ENCODE data around the gene TCTN1.

TCTN1 gene

GRCh38 chr12:110661337-110661972 is 47.5 kb downstream of the TCTN1 start:
- peaks cover 15% of the 10 kb centered on the region for H3K9me3 ChIP-seq (ENCODE audit: control insufficient read depth, low read length)
- no peak overlapping the region for H3K27ac ChIP-seq (ENCODE audit: low read length, poor library complexity, severe bottlenecking)
- H4K8ac ChIP-seq (ENCODE audit: low read length): no peak overlapping the region
- H2BK5ac ChIP-seq (ENCODE audit: low read depth, low read length, poor library complexity, severe bottlenecking): no peak overlapping the region
- no peak overlapping the region for H2BK120ac ChIP-seq (ENCODE audit: low read depth, low read length)
- WGBS: 86% methylated on average over 23 of the region's 23 CpGs
- no peak overlapping the region for H2AK5ac ChIP-seq (ENCODE audit: low read length, severe bottlenecking)
- H3K23ac ChIP-seq (ENCODE audit: low read length in 2 of 2): no peak overlapping the region
- no peak overlapping the region for H4K91ac ChIP-seq (ENCODE audit: low read length)
- H2BK12ac ChIP-seq (ENCODE audit: low read length in 2 of 2): no peak overlapping the region
- no peak overlapping the region for H3K9ac ChIP-seq (ENCODE audit: low read length)
- no peak overlapping the region for H3K14ac ChIP-seq (ENCODE audit: low read length in 2 of 2)
- H3K4me1 ChIP-seq (ENCODE audit: control insufficient read depth, insufficient read depth, low read depth, low read length): no peaks in the 10 kb centered on the region
- H3K79me1 ChIP-seq (replicated peaks; ENCODE audit: low read length, poor library complexity, severe bottlenecking): no peaks in the 10 kb centered on the region
- H3K36me3 ChIP-seq (ENCODE audit: control insufficient read depth in 1 of 2, insufficient read depth in 2 of 2, low read depth in 1 of 2, low read length in 2 of 2): peaks cover 0 to 4% of the 10 kb centered on the region in 2 experiments
- H2BK15ac ChIP-seq (ENCODE audit: low read depth, poor library complexity, severe bottlenecking): no peak overlapping the region
- no peak overlapping the region for H3K4me2 ChIP-seq (ENCODE audit: low read length, poor library complexity, severe bottlenecking)
- no peak overlapping the region for H3K4ac ChIP-seq (ENCODE audit: low read depth in 1 of 2, low read length in 2 of 2)
- H3K18ac ChIP-seq (ENCODE audit: low read depth in 1 of 2, low read length in 2 of 2): no peak overlapping the region
- no peaks in the 10 kb centered on the region for H3K27me3 ChIP-seq (ENCODE audit: control insufficient read depth in 1 of 2, insufficient read depth in 1 of 2, low read length in 2 of 2)
- H3K4me3 ChIP-seq (ENCODE audit: insufficient read depth in 1 of 2, low read depth in 1 of 2, low read length in 2 of 2): no peak overlapping the region
- DNase-seq: no peak
- no peak overlapping the region for H2AFZ ChIP-seq (ENCODE audit: low read depth, low read length)

GRCh38 chr12:110666892-110667291 is 53.0 kb downstream of the TCTN1 start:
- H2BK5ac ChIP-seq (ENCODE audit: low read depth, low read length, poor library complexity, severe bottlenecking): no peak overlapping the region
- H2BK15ac ChIP-seq (ENCODE audit: low read depth, poor library complexity, severe bottlenecking): no peak overlapping the region
- no peak overlapping the region for H2BK12ac ChIP-seq (ENCODE audit: low read length in 2 of 2)
- no peak overlapping the region for H3K14ac ChIP-seq (ENCODE audit: low read length in 2 of 2)
- peaks cover 20% of the 10 kb centered on the region for H3K9me3 ChIP-seq (ENCODE audit: control insufficient read depth, low read length)
- no peak overlapping the region for H3K9ac ChIP-seq (ENCODE audit: low read length)
- 94% methylated on average over 6 of the region's 6 CpGs for WGBS
- no peak overlapping the region for H3K23ac ChIP-seq (ENCODE audit: low read length in 2 of 2)
- no peak overlapping the region for H2AFZ ChIP-seq (ENCODE audit: low read depth, low read length)
- no peak overlapping the region for H2BK120ac ChIP-seq (ENCODE audit: low read depth, low read length)
- no peak overlapping the region for H4K8ac ChIP-seq (ENCODE audit: low read length)
- no peak overlapping the region for H3K4ac ChIP-seq (ENCODE audit: low read depth in 1 of 2, low read length in 2 of 2)
- no peaks in the 10 kb centered on the region for H3K79me1 ChIP-seq (replicated peaks; ENCODE audit: low read length, poor library complexity, severe bottlenecking)
- H3K36me3 ChIP-seq (ENCODE audit: control insufficient read depth in 1 of 2, insufficient read depth in 2 of 2, low read depth in 1 of 2, low read length in 2 of 2): peaks cover 0 to 3% of the 10 kb centered on the region in 2 experiments
- no peak overlapping the region for H3K4me3 ChIP-seq (ENCODE audit: insufficient read depth in 1 of 2, low read depth in 1 of 2, low read length in 2 of 2)
- no peaks in the 10 kb centered on the region for H3K4me1 ChIP-seq (ENCODE audit: control insufficient read depth, insufficient read depth, low read depth, low read length)
- no peak overlapping the region for H3K4me2 ChIP-seq (ENCODE audit: low read length, poor library complexity, severe bottlenecking)
- H2AK5ac ChIP-seq (ENCODE audit: low read length, severe bottlenecking): no peak overlapping the region
- H4K91ac ChIP-seq (ENCODE audit: low read length): no peak overlapping the region
- no peak overlapping the region for H3K27ac ChIP-seq (ENCODE audit: low read length, poor library complexity, severe bottlenecking)
- H3K18ac ChIP-seq (ENCODE audit: low read depth in 1 of 2, low read length in 2 of 2): no peak overlapping the region
- H3K27me3 ChIP-seq (ENCODE audit: control insufficient read depth in 1 of 2, insufficient read depth in 1 of 2, low read length in 2 of 2): peaks cover 0 to 4% of the 10 kb centered on the region in 2 experiments
- DNase-seq: no peak

GRCh38 chr12:110667671-110668070 is 53.7 kb downstream of the TCTN1 start:
- WGBS: 93% methylated on average over 3 of the region's 3 CpGs
- no peak overlapping the region for H3K23ac ChIP-seq (ENCODE audit: low read length in 2 of 2)
- no peaks in the 10 kb centered on the region for H3K79me1 ChIP-seq (replicated peaks; ENCODE audit: low read length, poor library complexity, severe bottlenecking)
- H2BK12ac ChIP-seq (ENCODE audit: low read length in 2 of 2): no peak overlapping the region
- no peak overlapping the region for H2BK5ac ChIP-seq (ENCODE audit: low read depth, low read length, poor library complexity, severe bottlenecking)
- no peak overlapping the region for H2AFZ ChIP-seq (ENCODE audit: low read depth, low read length)
- no peaks in the 10 kb centered on the region for H3K4me1 ChIP-seq (ENCODE audit: control insufficient read depth, insufficient read depth, low read depth, low read length)
- H3K4me3 ChIP-seq (ENCODE audit: insufficient read depth in 1 of 2, low read depth in 1 of 2, low read length in 2 of 2): no peak overlapping the region
- H2BK15ac ChIP-seq (ENCODE audit: low read depth, poor library complexity, severe bottlenecking): no peak overlapping the region
- H3K27ac ChIP-seq (ENCODE audit: low read length, poor library complexity, severe bottlenecking): no peak overlapping the region
- H2AK5ac ChIP-seq (ENCODE audit: low read length, severe bottlenecking): no peak overlapping the region
- no peak overlapping the region for H2BK120ac ChIP-seq (ENCODE audit: low read depth, low read length)
- H4K8ac ChIP-seq (ENCODE audit: low read length): no peak overlapping the region
- peaks cover 0 to 3% of the 10 kb centered on the region in 2 experiments for H3K36me3 ChIP-seq (ENCODE audit: control insufficient read depth in 1 of 2, insufficient read depth in 2 of 2, low read depth in 1 of 2, low read length in 2 of 2)
- H3K4ac ChIP-seq (ENCODE audit: low read depth in 1 of 2, low read length in 2 of 2): no peak overlapping the region
- H3K9me3 ChIP-seq (ENCODE audit: control insufficient read depth, low read length): peaks cover 20% of the 10 kb centered on the region
- peaks cover 0 to 4% of the 10 kb centered on the region in 2 experiments for H3K27me3 ChIP-seq (ENCODE audit: control insufficient read depth in 1 of 2, insufficient read depth in 1 of 2, low read length in 2 of 2)
- DNase-seq: no peak
- no peak overlapping the region for H3K18ac ChIP-seq (ENCODE audit: low read depth in 1 of 2, low read length in 2 of 2)
- H3K4me2 ChIP-seq (ENCODE audit: low read length, poor library complexity, severe bottlenecking): no peak overlapping the region
- H3K14ac ChIP-seq (ENCODE audit: low read length in 2 of 2): no peak overlapping the region
- no peak overlapping the region for H3K9ac ChIP-seq (ENCODE audit: low read length)
- no peak overlapping the region for H4K91ac ChIP-seq (ENCODE audit: low read length)

- H3K23ac ChIP-seq (ENCODE audit: low read length in 2 of 2): no peak overlapping the region
- no peak for DNase-seq
- no peak overlapping the region for H3K4me3 ChIP-seq (ENCODE audit: insufficient read depth in 1 of 2, low read depth in 1 of 2, low read length in 2 of 2)
- H3K14ac ChIP-seq (ENCODE audit: low read length in 2 of 2): no peak overlapping the region
- no peak overlapping the region for H3K4ac ChIP-seq (ENCODE audit: low read depth in 1 of 2, low read length in 2 of 2)
- no peak overlapping the region for H2BK12ac ChIP-seq (ENCODE audit: low read length in 2 of 2)
- no peaks in the 10 kb centered on the region for H3K79me1 ChIP-seq (replicated peaks; ENCODE audit: low read length, poor library complexity, severe bottlenecking)
- no peak overlapping the region for H3K9ac ChIP-seq (ENCODE audit: low read length)
- no peak overlapping the region for H3K18ac ChIP-seq (ENCODE audit: low read depth in 1 of 2, low read length in 2 of 2)
- peaks cover 20% of the 10 kb centered on the region for H3K9me3 ChIP-seq (ENCODE audit: control insufficient read depth, low read length)
- peaks cover 0 to 3% of the 10 kb centered on the region in 2 experiments for H3K36me3 ChIP-seq (ENCODE audit: control insufficient read depth in 1 of 2, insufficient read depth in 2 of 2, low read depth in 1 of 2, low read length in 2 of 2)
- no peak overlapping the region for H2AK5ac ChIP-seq (ENCODE audit: low read length, severe bottlenecking)
- peak overlapping the region; percentile 5 for H4K91ac ChIP-seq (ENCODE audit: low read length)
- H2BK5ac ChIP-seq (ENCODE audit: low read depth, low read length, poor library complexity, severe bottlenecking): no peak overlapping the region
- H3K27ac ChIP-seq (ENCODE audit: low read length, poor library complexity, severe bottlenecking): no peak overlapping the region
- no peak overlapping the region for H4K8ac ChIP-seq (ENCODE audit: low read length)
- H2BK15ac ChIP-seq (ENCODE audit: low read depth, poor library complexity, severe bottlenecking): no peak overlapping the region
- H3K4me1 ChIP-seq (ENCODE audit: control insufficient read depth, insufficient read depth, low read depth, low read length): no peaks in the 10 kb centered on the region
- H2AFZ ChIP-seq (ENCODE audit: low read depth, low read length): no peak overlapping the region
- H3K27me3 ChIP-seq (ENCODE audit: control insufficient read depth in 1 of 2, insufficient read depth in 1 of 2, low read length in 2 of 2): peaks cover 0 to 4% of the 10 kb centered on the region in 2 experiments
- no peak overlapping the region for H3K4me2 ChIP-seq (ENCODE audit: low read length, poor library complexity, severe bottlenecking)
- H2BK120ac ChIP-seq (ENCODE audit: low read depth, low read length): no peak overlapping the region
- WGBS: 89% methylated on average over 12 of the region's 12 CpGs
Observed at GRCh38 chr12:110668480-110669192, 54.7 kb downstream of the TCTN1 start.

Measured in mesenchymal stem cell (in vitro differentiated cells and primary cell).